NCI-H2107 (cell line): ENCODE data around the gene CCNL1.
"Not testable (repeated sequence)": the region's sequence is repeated elsewhere in the genome, so short reads cannot be mapped to it uniquely, and the experiment has no call there.

Source experiments
- DNase-seq: peaks from one replicate; lab custom pipeline; 2025; lab: John Stamatoyannopoulos, UW

Gene CCNL1

GRCh38 chr3:157103280-157103679 is 56.7 kb downstream of the CCNL1 start:
- no peak for DNase-seq

GRCh38 chr3:157102595-157102994 is 57.4 kb downstream of the CCNL1 start:
- DNase-seq: not testable (repeated sequence)

- no peak for DNase-seq
Observed at GRCh38 chr3:157102098-157102497, 57.8 kb downstream of the CCNL1 start.

GRCh38 chr3:157101486-157101885 is 58.5 kb downstream of the CCNL1 start:
- no peak for DNase-seq

GRCh38 chr3:157100608-157101396 is 59.1 kb downstream of the CCNL1 start:
- DNase-seq: no peak

GRCh38 chr3:157100096-157100477 is 59.9 kb downstream of the CCNL1 start:
- DNase-seq: no peak

- no peak for DNase-seq
Observed at GRCh38 chr3:157099326-157100095, 60.4 kb downstream of the CCNL1 start.

DNA sequence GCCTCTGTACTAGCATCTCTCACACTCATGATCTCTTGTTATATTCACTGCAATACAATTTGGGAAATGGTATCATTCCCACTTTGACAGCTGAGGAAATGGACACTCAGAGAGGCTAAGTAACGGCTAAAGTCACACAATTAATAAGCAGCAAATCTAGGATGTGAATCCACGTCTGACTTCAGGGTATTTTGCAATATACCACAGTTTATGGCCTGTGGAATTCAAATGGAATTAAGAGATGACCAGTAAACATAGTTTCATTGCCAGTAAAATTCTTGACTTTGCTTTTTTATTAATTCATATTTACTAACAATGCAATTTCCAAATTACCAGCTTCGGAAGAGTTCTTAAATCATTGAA is 61.1 kb downstream of the CCNL1 start:
- no peak for DNase-seq

DNA sequence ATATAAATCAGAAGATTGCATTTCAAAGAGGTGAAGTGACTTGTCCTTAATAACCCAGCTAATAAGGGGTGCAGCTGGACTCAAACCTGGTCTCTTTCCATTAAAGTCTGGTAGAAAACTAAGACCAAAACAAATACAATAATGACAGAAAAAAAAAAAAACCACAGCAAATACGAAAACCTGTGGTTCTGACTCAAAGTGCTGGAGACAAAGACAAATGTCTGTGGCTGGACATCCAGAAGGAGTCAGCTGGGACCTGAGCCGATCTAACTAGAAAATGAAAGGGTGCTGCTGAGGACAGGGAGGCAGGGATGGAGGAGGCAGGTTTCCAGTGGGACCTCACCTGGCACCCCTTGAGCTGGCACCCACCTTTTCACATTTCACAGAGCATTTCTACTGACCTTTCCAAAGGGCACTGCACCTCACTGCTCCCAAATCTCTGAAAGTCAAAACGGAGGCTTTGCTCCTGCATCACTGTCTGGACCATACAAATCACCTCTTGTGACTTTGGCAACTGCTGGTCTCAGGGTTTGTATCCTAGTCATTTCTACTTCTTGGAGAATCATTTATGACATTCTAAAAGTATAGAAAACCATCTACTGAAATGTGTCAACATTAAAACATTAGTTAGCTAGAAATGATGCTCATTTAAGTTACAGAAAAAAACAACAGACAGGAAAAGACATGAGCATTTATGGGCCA is 61.7 kb downstream of the CCNL1 start:
- no peak for DNase-seq
